Measurements from ENCODE around the gene LMNTD1.

Gene LMNTD1

GRCh38 chr12:25518512-25518911 is 34.6 kb downstream of the LMNTD1 start:
- Histone ChIP-seq H3K9me2 (ENCODE audit: low read depth, low read length) (no peaks in the 10 kb centered on the region), H3F3A (ENCODE audit: insufficient read depth, low read length) (no peaks in the 10 kb centered on the region), H3K36me3 (ENCODE audit: insufficient read depth, low read length) (no peaks in the 10 kb centered on the region), H3K27ac (ENCODE audit: low read depth, low read length, poor library complexity, severe bottlenecking) (no peak overlapping the region), H3K79me2 (ENCODE audit: insufficient read depth, low read length) (no peaks in the 10 kb centered on the region), H3K4me1 (ENCODE audit: insufficient read depth, low read length, severe bottlenecking) (no peaks in the 10 kb centered on the region), H3K4me3 (ENCODE audit: low read depth, low read length, poor library complexity, severe bottlenecking) (no peak overlapping the region), H3K4me2 (ENCODE audit: low read length) (no peak overlapping the region), H3K27me3 (ENCODE audit: insufficient read depth, low read length) (no peaks in the 10 kb centered on the region), H3K9me3 (ENCODE audit: low read length) (no peaks in the 10 kb centered on the region), H3K9ac (ENCODE audit: low read length) (no peak overlapping the region), H4K20me1 (ENCODE audit: insufficient read depth, low read length) (no peaks in the 10 kb centered on the region), H2AFZ (ENCODE audit: low read length) (no peak overlapping the region)
- TF ChIP-seq CTCF (IDR thresholded peaks at IDR 0.05; ENCODE audit: low read length) (no peak), EZH2 (IDR thresholded peaks at IDR 0.05; ENCODE audit: borderline replicate concordance, low read length) (no peak)

- no peak overlapping the region for H3K9ac ChIP-seq (ENCODE audit: low read length)
- no peak overlapping the region for H3K27ac ChIP-seq (ENCODE audit: low read depth, low read length, poor library complexity, severe bottlenecking)
- H4K20me1 ChIP-seq (ENCODE audit: insufficient read depth, low read length) = no peaks in the 10 kb centered on the region
- H3K9me3 ChIP-seq (ENCODE audit: low read length) = no peaks in the 10 kb centered on the region
- no peak for TF ChIP-seq CTCF (IDR thresholded peaks at IDR 0.05; ENCODE audit: low read length)
- H3K4me2 ChIP-seq (ENCODE audit: low read length) = no peak overlapping the region
- no peaks in the 10 kb centered on the region for H3F3A ChIP-seq (ENCODE audit: insufficient read depth, low read length)
- H3K4me3 ChIP-seq (ENCODE audit: low read depth, low read length, poor library complexity, severe bottlenecking) = no peak overlapping the region
- H2AFZ ChIP-seq (ENCODE audit: low read length) = no peak overlapping the region
- no peaks in the 10 kb centered on the region for H3K27me3 ChIP-seq (ENCODE audit: insufficient read depth, low read length)
- H3K79me2 ChIP-seq (ENCODE audit: insufficient read depth, low read length) = no peaks in the 10 kb centered on the region
- H3K36me3 ChIP-seq (ENCODE audit: insufficient read depth, low read length) = no peaks in the 10 kb centered on the region
- no peaks in the 10 kb centered on the region for H3K9me2 ChIP-seq (ENCODE audit: low read depth, low read length)
- no peaks in the 10 kb centered on the region for H3K4me1 ChIP-seq (ENCODE audit: insufficient read depth, low read length, severe bottlenecking)
These were observed 48.3 kb downstream of the LMNTD1 start for GRCh38 chr12:25504744-25505143.

- Histone ChIP-seq H3K9ac (ENCODE audit: low read length) (no peak overlapping the region), H3K9me3 (ENCODE audit: low read length) (no peaks in the 10 kb centered on the region), H3K79me2 (ENCODE audit: insufficient read depth, low read length) (no peaks in the 10 kb centered on the region), H3K27me3 (ENCODE audit: insufficient read depth, low read length) (no peaks in the 10 kb centered on the region), H2AFZ (ENCODE audit: low read length) (no peak overlapping the region), H3K4me1 (ENCODE audit: insufficient read depth, low read length, severe bottlenecking) (no peaks in the 10 kb centered on the region), H3K27ac (ENCODE audit: low read depth, low read length, poor library complexity, severe bottlenecking) (no peak overlapping the region), H3K9me2 (ENCODE audit: low read depth, low read length) (no peaks in the 10 kb centered on the region), H3K36me3 (ENCODE audit: insufficient read depth, low read length) (no peaks in the 10 kb centered on the region), H3K4me2 (ENCODE audit: low read length) (no peak overlapping the region), H3F3A (ENCODE audit: insufficient read depth, low read length) (no peaks in the 10 kb centered on the region), H3K4me3 (ENCODE audit: low read depth, low read length, poor library complexity, severe bottlenecking) (no peak overlapping the region), H4K20me1 (ENCODE audit: insufficient read depth, low read length) (no peaks in the 10 kb centered on the region)
- TF ChIP-seq EZH2 (IDR thresholded peaks at IDR 0.05; ENCODE audit: borderline replicate concordance, low read length) = no peak
- TF ChIP-seq CTCF (IDR thresholded peaks at IDR 0.05; ENCODE audit: low read length) = no peak
These were observed 49.4 kb downstream of the LMNTD1 start for GRCh38 chr12:25503666-25504065.

Measured in OCI-LY1 (cell line).